Astrocyte (in vitro differentiated cells and primary cell): ENCODE results near the gene DNAH17. TPM values are rescaled to one million over a fixed set of nuclear protein-coding genes. Genes with fewer than 3 reads are reported as not detected.

Source experiments
- DNase-seq: peaks from one replicate; pipeline ENCODE4 v3.0.0-alpha.2; 2010; ENCODE audit warnings: low read depth
- FAIRE-seq: peaks from 2 replicates; lab custom pipeline; 2011; peaks lifted over from hg19 to GRCh38; lab: Jason Lieb, UNC
- H2AFZ ChIP-seq: 2 replicates; pipeline ENCODE4 v1.6.0; 2012; ENCODE audit warnings: low read depth, low read length, inconsistent platforms
- H3K27ac ChIP-seq: 2 replicates; pipeline ENCODE4 v1.5.1; 2011; ENCODE audit warnings: low read depth, low read length, inconsistent platforms
- H3K27me3 ChIP-seq: 2 replicates; pipeline ENCODE4 v1.6.0; 2011; ENCODE audit warnings: low read length, inconsistent platforms; ENCODE audit not compliant: insufficient read depth
- H3K36me3 ChIP-seq: 2 replicates; pipeline ENCODE4 v1.5.1; 2011; ENCODE audit warnings: low read length, inconsistent platforms; ENCODE audit not compliant: insufficient read depth
- H3K4me1 ChIP-seq: 2 replicates; pipeline ENCODE4 v1.5.1; 2011; ENCODE audit warnings: low read length, inconsistent platforms; ENCODE audit not compliant: insufficient read depth
- H3K4me2 ChIP-seq: 2 replicates; pipeline ENCODE4 v1.6.0; 2012; ENCODE audit warnings: low read length, inconsistent platforms
- H3K4me3 ChIP-seq: 2 replicates; pipeline ENCODE4 v1.5.1; 2011; ENCODE audit warnings: low read depth, mild to moderate bottlenecking, low read length, inconsistent platforms; ENCODE audit not compliant: insufficient read depth
- H3K79me2 ChIP-seq: 2 replicates; pipeline ENCODE4 v1.6.0; 2012; ENCODE audit warnings: mild to moderate bottlenecking, low read length, inconsistent platforms; ENCODE audit not compliant: insufficient read depth
- H3K9ac ChIP-seq: 2 replicates; pipeline ENCODE4 v1.6.0; 2012; ENCODE audit warnings: mild to moderate bottlenecking, low read length, inconsistent platforms
- H3K9me3 ChIP-seq: 2 replicates; pipeline ENCODE4 v1.5.1; 2012; ENCODE audit warnings: low read depth, mild to moderate bottlenecking, low read length, inconsistent platforms; ENCODE audit not compliant: insufficient read depth
- H4K20me1 ChIP-seq: 2 replicates; pipeline ENCODE4 v1.6.0; 2012; ENCODE audit warnings: low read length, inconsistent platforms; ENCODE audit not compliant: insufficient read depth
- H3K27ac Mint-ChIP-seq: one replicate; pipeline ENCODE4 v1.8.0; 2021; ENCODE audit warnings: mild to moderate bottlenecking, mixed read lengths; ENCODE audit not compliant: unreplicated experiment
- H3K27me3 Mint-ChIP-seq: one replicate; pipeline ENCODE4 v1.8.0; 2021; ENCODE audit warnings: low read depth, mixed read lengths; ENCODE audit not compliant: unreplicated experiment
- H3K36me3 Mint-ChIP-seq: one replicate; pipeline ENCODE4 v1.8.0; 2021; ENCODE audit warnings: low read depth, mixed read lengths; ENCODE audit not compliant: unreplicated experiment
- H3K4me1 Mint-ChIP-seq: one replicate; pipeline ENCODE4 v1.8.0; 2021; ENCODE audit warnings: low read depth, mixed read lengths; ENCODE audit not compliant: unreplicated experiment
- H3K4me3 Mint-ChIP-seq: one replicate; pipeline ENCODE4 v1.8.0; 2021; ENCODE audit warnings: mild to moderate bottlenecking, moderate library complexity, mixed read lengths; ENCODE audit not compliant: unreplicated experiment
- H3K9me3 Mint-ChIP-seq: one replicate; pipeline ENCODE4 v1.8.0; 2021; ENCODE audit warnings: mild to moderate bottlenecking, mixed read lengths; ENCODE audit not compliant: unreplicated experiment
- EZH2 ChIP-seq: IDR thresholded peaks from 2 replicates; pipeline ENCODE4 v1.6.1; 2012; ENCODE audit warnings: mild to moderate bottlenecking, low read length, inconsistent platforms; ENCODE audit not compliant: insufficient read depth
- total RNA-seq: library from RNA; stranded (reverse); gene quantifications from 2 replicates; pipeline ENCODE4 v1.2.1, GENCODE V29; 2021
- TF ChIP-seq, protein P1 (sequence below): IDR thresholded peaks from 2 replicates; pipeline ENCODE4 v1.5.1; 2011; ENCODE audit warnings: low read depth, mild to moderate bottlenecking, inconsistent platforms, low read length, moderate library complexity; ENCODE audit not compliant: insufficient read depth

Gene DNAH17
- total RNA-seq, 1 donor from 2014 or later = 0.14 TPM

DNA sequence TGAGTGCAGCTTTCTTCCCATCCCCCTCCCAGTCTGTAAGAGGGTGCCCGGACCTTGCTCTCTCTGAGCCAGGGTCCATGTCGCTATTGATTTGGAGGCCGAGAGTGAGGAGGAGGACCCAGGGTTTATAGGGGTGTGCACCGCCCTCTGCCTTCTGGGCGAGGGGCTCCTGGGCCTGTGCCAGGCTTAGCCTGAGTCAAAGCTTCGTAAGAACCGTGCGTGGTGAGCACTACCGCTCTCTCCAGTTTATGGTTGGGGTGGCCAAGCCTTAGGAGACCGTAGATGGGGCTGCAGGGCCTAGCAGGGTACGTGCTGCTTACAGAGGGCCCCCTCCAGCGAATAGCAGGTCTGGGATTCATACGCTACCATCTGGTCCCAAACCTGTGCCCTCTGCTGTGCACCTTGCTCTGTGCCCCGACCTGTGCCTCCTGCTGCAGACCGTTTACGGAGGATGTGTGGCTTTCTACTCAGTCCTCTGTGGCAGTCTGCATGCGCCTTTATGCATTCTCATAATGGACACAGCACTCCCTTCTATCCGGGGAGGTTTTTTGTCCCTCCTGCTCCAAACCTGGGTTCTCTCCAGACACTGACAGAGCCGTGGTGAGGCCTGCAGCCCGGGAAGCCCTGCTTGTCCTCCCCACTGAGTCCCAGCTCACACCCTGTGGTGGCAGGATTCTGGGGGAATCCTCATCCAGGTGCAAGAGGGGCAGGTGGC, 144.0 kb downstream of the DNAH17 start:
- Mint-ChIP-seq H3K4me3 (no peak overlapping the region), H3K27ac (no peak overlapping the region), H3K4me1 (peaks cover 8% of the 10 kb centered on the region), H3K36me3 (peaks cover 3% of the 10 kb centered on the region), H3K27me3 (peaks cover 13% of the 10 kb centered on the region), H3K9me3 (no peaks in the 10 kb centered on the region)
- H3K9me3 ChIP-seq = no peaks in the 10 kb centered on the region
- H3K4me2 ChIP-seq = no peak overlapping the region
- H3K4me1 ChIP-seq = no peaks in the 10 kb centered on the region
- peaks cover 22% of the 10 kb centered on the region for H4K20me1 ChIP-seq
- H3K4me3 ChIP-seq = no peak overlapping the region
- DNase-seq = no peak
- no peak overlapping the region for H2AFZ ChIP-seq
- H3K9ac ChIP-seq = no peak overlapping the region
- no peak for TF ChIP-seq EZH2
- TF ChIP-seq, protein P1, sequence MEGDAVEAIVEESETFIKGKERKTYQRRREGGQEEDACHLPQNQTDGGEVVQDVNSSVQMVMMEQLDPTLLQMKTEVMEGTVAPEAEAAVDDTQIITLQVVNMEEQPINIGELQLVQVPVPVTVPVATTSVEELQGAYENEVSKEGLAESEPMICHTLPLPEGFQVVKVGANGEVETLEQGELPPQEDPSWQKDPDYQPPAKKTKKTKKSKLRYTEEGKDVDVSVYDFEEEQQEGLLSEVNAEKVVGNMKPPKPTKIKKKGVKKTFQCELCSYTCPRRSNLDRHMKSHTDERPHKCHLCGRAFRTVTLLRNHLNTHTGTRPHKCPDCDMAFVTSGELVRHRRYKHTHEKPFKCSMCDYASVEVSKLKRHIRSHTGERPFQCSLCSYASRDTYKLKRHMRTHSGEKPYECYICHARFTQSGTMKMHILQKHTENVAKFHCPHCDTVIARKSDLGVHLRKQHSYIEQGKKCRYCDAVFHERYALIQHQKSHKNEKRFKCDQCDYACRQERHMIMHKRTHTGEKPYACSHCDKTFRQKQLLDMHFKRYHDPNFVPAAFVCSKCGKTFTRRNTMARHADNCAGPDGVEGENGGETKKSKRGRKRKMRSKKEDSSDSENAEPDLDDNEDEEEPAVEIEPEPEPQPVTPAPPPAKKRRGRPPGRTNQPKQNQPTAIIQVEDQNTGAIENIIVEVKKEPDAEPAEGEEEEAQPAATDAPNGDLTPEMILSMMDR = no peak
- no peaks in the 10 kb centered on the region for H3K79me2 ChIP-seq
- no peaks in the 10 kb centered on the region for H3K27me3 ChIP-seq
- FAIRE-seq = no peak
- H3K27ac ChIP-seq = no peak overlapping the region
- no peaks in the 10 kb centered on the region for H3K36me3 ChIP-seq

GRCh38 chr17:78432226-78433012, 144.8 kb downstream of the DNAH17 start:
- no peaks in the 10 kb centered on the region for H3K9me3 Mint-ChIP-seq
- H3K79me2 ChIP-seq = no peaks in the 10 kb centered on the region
- H3K4me1 ChIP-seq = no peaks in the 10 kb centered on the region
- no peak overlapping the region for H3K4me2 ChIP-seq
- H3K36me3 Mint-ChIP-seq = peaks cover 3% of the 10 kb centered on the region
- DNase-seq (no peak), FAIRE-seq (no peak)
- no peaks in the 10 kb centered on the region for H3K9me3 ChIP-seq
- TF ChIP-seq EZH2 = no peak
- TF ChIP-seq, protein P1 = no peak
- no peak overlapping the region for H3K27ac ChIP-seq
- H3K4me1 Mint-ChIP-seq = peaks cover 8% of the 10 kb centered on the region
- no peak overlapping the region for H3K27ac Mint-ChIP-seq
- peaks cover 23% of the 10 kb centered on the region for H4K20me1 ChIP-seq
- no peak overlapping the region for H2AFZ ChIP-seq
- H3K4me3 Mint-ChIP-seq = no peak overlapping the region
- no peak overlapping the region for H3K9ac ChIP-seq
- H3K36me3 ChIP-seq = peaks cover 2% of the 10 kb centered on the region
- no peaks in the 10 kb centered on the region for H3K27me3 ChIP-seq
- H3K4me3 ChIP-seq = no peak overlapping the region
- peaks cover 11% of the 10 kb centered on the region for H3K27me3 Mint-ChIP-seq

DNA sequence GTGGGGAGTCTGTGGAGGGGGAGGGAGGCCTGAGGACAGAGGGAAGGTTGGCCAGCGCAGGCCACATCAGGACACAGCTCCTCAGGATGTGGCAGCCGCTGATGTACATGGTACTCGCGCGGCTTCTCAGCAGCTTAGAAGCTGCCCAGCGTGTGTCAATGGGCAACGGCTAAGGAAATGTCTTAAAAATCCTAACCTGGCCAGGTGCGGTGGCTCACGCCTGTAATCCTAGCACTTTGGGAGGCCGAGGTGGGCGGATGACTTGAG, 145.6 kb downstream of the DNAH17 start:
- Mint-ChIP-seq H3K36me3 (peaks cover 7% of the 10 kb centered on the region), H3K4me1 (peaks cover 8% of the 10 kb centered on the region), H3K4me3 (no peak overlapping the region), H3K27ac (no peak overlapping the region), H3K27me3 (peaks cover 5% of the 10 kb centered on the region), H3K9me3 (no peaks in the 10 kb centered on the region)
- no peak for DNase-seq
- Histone ChIP-seq H4K20me1 (peaks cover 23% of the 10 kb centered on the region), H3K4me1 (no peaks in the 10 kb centered on the region), H3K4me2 (no peak overlapping the region), H2AFZ (no peak overlapping the region), H3K9ac (no peak overlapping the region), H3K4me3 (no peak overlapping the region), H3K27ac (no peak overlapping the region), H3K36me3 (peaks cover 3% of the 10 kb centered on the region), H3K27me3 (no peaks in the 10 kb centered on the region), H3K9me3 (no peaks in the 10 kb centered on the region), H3K79me2 (no peaks in the 10 kb centered on the region)
- FAIRE-seq = no peak
- TF ChIP-seq, protein P1 = no peak
- no peak for TF ChIP-seq EZH2
